Cardiac fibroblast (primary cell): ENCODE results near the gene TCTN2.

ENCODE experiments used
- DNase-seq, 2 donors: peaks; one replicate each; pipeline versions ENCODE4 v3.0.0 to v3.0.0-alpha.2; 2010; ENCODE audit warnings: low read depth in 2 of 2
- H3K4me3 ChIP-seq, 2 donors: replicated peaks in 1 of 2; 1 replicate in 1 of 2; 2 replicates in 1 of 2; pipeline ENCODE4 v1.5.1; 2011; ENCODE audit warnings: low read depth in 2 of 2, low read length in 2 of 2, mild to moderate bottlenecking in 2 of 2, moderate library complexity in 1 of 2
- CTCF ChIP-seq: IDR thresholded peaks from one replicate; pipeline ENCODE4 v1.5.1; 2011; ENCODE audit warnings: low read depth, mild to moderate bottlenecking, low read length, inconsistent platforms

TCTN2 gene

GRCh38 chr12:123645878-123646277 lies 25.0 kb upstream of the TCTN2 start:
- no peak for TF ChIP-seq CTCF
- H3K4me3 ChIP-seq, result no peak overlapping the region
- no peak for DNase-seq

GRCh38 chr12:123648401-123648800 lies 22.5 kb upstream of the TCTN2 start:
- no peak for TF ChIP-seq CTCF
- no peak for DNase-seq
- H3K4me3 ChIP-seq, result no peak overlapping the region

DNA sequence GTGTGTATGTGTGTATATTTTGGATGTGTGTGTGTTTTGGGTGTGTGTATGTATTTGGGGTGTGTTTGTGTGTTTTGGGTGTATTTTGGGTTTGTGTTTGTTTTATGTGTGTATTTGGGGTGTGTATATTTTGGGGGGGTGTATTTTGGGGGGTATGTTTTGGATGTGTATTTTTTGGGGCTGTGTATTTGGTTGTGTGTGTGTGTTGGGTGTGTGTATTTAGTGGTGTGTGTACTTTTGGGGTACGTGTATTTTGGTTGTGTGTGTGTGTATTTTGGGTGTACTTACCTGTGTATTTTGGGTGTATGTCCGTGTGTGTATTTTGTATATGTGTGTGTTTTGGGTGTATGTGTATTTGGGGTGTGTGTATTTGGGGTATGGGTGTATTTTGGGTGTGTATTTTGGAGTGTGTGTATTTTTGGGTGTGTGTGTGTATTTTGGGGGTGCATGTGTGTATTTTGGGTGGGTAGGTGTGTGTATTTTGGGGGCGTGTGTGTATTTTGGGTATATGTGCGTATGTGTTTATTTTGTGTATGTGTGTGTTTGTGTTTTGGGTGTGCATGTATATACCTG lies 16.7 kb upstream of the TCTN2 start:
- H3K4me3 ChIP-seq, result no peak overlapping the region
- no peak for TF ChIP-seq CTCF
- DNase-seq, result no peak

- TF ChIP-seq CTCF, result no peak
- no peak for DNase-seq
- no peak overlapping the region for H3K4me3 ChIP-seq
These were observed 15.5 kb upstream of the TCTN2 start for GRCh38 chr12:123655420-123655819.

DNA sequence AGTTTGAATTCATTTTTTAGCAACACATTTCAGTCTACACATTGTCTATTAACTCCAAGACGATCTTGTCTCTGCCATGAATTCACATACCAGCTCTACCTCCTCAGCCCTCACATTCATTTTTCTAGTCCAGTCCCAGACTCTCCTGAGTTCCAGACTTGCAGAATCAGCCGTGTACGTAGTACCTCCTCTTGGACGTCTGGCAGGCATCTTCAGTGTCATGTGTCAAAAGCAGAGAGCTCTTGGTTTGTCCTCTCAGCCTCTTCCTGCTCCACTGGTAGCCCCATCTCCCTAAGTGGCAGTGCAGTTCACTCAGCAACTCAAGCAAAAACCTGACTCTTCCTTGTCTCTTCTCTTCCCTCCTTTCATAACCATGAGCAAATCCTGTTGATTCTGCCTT lies 14.5 kb upstream of the TCTN2 start:
- TF ChIP-seq CTCF, result no peak
- no peak for DNase-seq
- no peak overlapping the region for H3K4me3 ChIP-seq

- DNase-seq, result no peak
- no peak for TF ChIP-seq CTCF
These were observed 13.7 kb upstream of the TCTN2 start for GRCh38 chr12:123657211-123657610.

More at GRCh38 chr12:123657211-123657610, 13.7 kb upstream of the TCTN2 start:
- H3K4me3 ChIP-seq, result no peak overlapping the region
